Choroid plexus epithelial cell (primary cell): ENCODE results near the gene POLR3E.
A peak's percentile ranks its signal among the peaks of the same experiment; 100 is the strongest.

Experiments
- DNase-seq: peaks from one replicate; pipeline ENCODE4 v3.0.0-alpha.2; 2010; ENCODE audit warnings: low read depth
- H3K4me3 ChIP-seq: 2 replicates; pipeline ENCODE4 v1.5.1; 2011; ENCODE audit warnings: low read depth, mild to moderate bottlenecking, control low read depth, low read length, moderate library complexity
- TF ChIP-seq, protein P1 (sequence below): conservative IDR thresholded peaks from 2 replicates; pipeline ENCODE4 v1.5.1; 2011; ENCODE audit warnings: low read depth, mild to moderate bottlenecking, control low read depth, inconsistent platforms, low read length, moderate library complexity

POLR3E gene

DNA sequence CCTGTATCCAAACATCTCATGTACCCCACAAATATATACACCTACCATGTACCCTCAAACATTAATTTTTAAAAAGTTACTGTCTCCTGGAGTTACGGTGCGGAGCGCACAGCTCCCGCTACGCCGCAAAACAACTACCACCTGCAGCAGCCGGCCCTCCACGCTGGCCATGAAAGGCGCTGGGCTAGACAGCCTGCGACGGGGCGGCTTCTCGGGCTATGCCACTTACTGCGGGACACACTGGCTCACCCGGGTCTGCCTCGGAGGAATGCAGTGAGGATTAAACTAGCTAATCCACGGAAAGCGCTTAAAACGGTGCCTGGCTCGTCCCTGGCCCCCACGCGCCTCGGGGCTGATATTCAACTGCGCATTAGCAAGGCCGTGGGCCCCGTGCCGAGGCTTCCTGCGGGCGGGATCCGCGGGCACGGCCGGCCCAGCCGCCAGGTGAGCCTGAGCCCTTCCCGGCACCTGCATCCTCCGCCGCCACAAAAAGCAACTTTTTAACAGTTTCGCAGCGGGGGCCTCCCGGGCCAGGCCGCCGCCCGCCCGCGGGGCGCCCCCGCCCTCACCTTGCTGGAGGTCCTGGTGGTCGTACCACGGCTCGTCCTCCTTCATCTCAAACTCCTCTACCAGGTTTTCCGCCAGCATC is 76.6 kb downstream of the POLR3E start:
- no peak for DNase-seq
- TF ChIP-seq, protein P1, sequence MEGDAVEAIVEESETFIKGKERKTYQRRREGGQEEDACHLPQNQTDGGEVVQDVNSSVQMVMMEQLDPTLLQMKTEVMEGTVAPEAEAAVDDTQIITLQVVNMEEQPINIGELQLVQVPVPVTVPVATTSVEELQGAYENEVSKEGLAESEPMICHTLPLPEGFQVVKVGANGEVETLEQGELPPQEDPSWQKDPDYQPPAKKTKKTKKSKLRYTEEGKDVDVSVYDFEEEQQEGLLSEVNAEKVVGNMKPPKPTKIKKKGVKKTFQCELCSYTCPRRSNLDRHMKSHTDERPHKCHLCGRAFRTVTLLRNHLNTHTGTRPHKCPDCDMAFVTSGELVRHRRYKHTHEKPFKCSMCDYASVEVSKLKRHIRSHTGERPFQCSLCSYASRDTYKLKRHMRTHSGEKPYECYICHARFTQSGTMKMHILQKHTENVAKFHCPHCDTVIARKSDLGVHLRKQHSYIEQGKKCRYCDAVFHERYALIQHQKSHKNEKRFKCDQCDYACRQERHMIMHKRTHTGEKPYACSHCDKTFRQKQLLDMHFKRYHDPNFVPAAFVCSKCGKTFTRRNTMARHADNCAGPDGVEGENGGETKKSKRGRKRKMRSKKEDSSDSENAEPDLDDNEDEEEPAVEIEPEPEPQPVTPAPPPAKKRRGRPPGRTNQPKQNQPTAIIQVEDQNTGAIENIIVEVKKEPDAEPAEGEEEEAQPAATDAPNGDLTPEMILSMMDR, result no peak
- peak overlapping the region; percentile 82 for H3K4me3 ChIP-seq

DNA sequence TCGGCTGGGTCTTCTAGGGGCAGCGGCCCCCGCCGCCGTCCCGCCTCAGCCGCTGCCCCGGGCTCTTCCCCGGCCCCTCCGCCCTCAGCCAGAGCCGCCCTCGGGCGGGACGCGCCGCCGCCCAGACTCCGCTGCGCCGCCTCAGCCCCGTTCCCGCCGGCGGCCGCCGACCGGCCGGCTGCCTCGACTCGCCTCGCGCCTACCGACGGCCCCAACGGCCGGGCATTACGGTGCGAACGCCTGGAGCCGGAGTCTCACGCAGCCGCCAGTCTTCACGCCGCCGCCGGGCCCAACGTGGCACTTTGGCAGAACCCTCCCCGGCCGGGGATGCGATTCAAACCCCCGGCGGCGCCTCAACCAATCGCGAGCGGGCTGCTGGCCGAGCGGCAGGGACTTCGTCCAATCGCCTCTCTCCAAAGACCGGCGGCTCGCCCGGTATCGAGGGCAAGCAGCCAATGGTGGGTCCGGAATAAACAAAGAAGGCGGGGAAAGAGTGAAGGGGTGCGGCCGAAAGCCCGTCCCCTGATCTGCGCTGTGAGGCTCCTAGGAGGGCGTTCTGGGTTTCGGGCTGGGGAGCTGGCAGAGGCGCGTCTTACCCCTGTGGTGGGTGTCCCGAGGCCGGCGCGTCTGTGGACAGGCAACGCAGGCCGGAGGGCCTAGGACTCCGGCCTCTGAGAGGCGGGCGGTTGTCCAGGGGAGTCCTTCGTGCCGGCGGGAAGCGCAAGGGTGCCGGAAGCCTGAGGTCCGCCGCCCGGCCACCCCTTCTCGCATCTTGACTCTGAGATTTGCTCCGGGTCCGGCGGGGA is 77.3 kb downstream of the POLR3E start, which contains the start of gene CDR2:
CDR2 (minus strand) TSS at position 309 of the 806 bp plus-strand sequence. CDS start 310 bp downstream, outside the sequence.
- H3K4me3 ChIP-seq, result peak within 1 kb of the TSS; percentile 82
- peak; percentile 97 for DNase-seq
- TF ChIP-seq, protein P1, result no peak

GRCh38 chr16:22375117-22375962 is 78.1 kb downstream of the POLR3E start:
- TF ChIP-seq, protein P1, result no peak
- H3K4me3 ChIP-seq, result peak overlapping the region; percentile 82
- DNase-seq, result no peak

DNA sequence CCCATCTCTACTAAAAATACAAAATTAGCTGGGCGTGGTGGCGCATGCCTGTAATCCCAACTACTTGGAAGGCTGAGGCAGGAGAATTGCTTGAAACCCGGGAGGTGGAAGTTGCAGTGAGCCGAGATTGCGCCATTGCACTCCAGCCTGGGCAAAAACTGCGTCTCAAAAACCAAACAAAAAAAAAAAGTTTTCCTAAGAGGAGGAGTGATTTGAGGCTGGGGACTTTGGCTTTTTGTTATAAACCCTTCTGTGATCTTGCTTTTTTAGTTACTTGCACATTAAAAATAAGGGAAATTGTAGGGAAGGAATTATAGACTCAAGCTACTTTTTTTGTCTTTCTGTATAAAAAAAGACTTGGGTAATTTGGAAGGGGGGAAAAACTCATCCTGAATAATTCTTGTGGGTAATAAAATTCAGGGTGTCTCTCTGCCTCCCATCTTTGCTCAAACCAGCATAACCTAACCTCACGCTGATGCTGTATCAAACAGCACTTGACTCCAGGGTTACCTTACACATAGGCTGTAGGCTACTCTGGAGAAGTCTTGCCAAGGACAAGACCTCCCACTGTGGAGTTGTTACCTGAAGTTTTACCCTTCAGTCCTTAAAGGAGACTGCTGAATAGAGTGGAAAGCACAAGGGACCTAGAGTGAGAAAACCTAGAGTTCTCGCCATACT is 78.9 kb downstream of the POLR3E start:
- no peak overlapping the region for H3K4me3 ChIP-seq
- TF ChIP-seq, protein P1, result no peak
- no peak for DNase-seq

DNA sequence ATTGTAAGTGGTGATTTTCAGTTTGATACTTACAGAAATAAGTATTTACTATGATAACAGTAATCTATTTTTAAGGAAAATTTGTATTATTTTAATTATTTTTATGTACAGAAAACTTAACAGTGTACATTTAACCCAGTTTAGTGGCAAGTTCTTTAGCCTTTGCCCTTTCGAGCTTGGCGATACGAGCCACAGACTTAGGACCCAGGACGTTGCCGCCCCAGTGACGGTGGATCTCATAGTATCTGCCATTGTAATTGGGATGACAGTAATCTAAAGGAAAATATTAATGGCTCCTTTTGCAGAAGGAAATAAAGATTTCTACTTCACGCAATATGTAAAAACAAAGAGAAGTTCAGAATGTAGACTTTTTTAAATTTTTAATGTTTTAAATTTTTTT is 82.4 kb downstream of the POLR3E start:
- TF ChIP-seq, protein P1, result no peak

DNA sequence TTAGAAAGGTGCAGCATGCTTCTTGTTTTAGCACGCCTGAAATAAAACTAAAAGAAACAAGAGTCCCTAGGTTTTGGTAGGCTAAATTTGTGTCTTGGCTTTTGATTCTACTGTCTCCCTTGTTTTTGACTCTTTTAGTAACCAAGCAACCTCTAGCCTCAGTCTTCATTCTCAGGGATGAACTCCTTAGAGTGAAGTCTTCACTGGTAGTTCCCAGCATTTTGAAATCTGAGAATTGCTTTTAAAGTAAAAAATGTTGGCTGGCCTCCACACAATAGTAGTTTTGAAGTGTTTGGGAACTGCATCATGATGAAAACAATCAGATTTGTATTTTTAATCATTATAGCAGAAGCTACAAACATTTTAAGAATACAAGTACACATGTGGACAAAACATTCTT is 83.3 kb downstream of the POLR3E start:
- TF ChIP-seq, protein P1, result no peak
- peak; percentile 78 for DNase-seq

More for the DNA sequence above, 82.4 kb downstream of the POLR3E start:
- no peak overlapping the region for H3K4me3 ChIP-seq
- no peak for DNase-seq

More for the DNA sequence above, 83.3 kb downstream of the POLR3E start:
- H3K4me3 ChIP-seq, result no peak overlapping the region
